ENCODE data around the gene IGHMBP2.
"Not testable (repeated sequence)": the region's sequence is repeated elsewhere in the genome, so short reads cannot be mapped to it uniquely, and the experiment has no call there.

The IGHMBP2 gene

GRCh38 chr11:68965901-68966853 is 62.5 kb downstream of the IGHMBP2 start:
- DNase-seq = no peak

GRCh38 chr11:68966894-68967780 is 63.4 kb downstream of the IGHMBP2 start:
- no peak for DNase-seq

GRCh38 chr11:68968306-68969250 is 64.9 kb downstream of the IGHMBP2 start:
- no peak for DNase-seq

DNA sequence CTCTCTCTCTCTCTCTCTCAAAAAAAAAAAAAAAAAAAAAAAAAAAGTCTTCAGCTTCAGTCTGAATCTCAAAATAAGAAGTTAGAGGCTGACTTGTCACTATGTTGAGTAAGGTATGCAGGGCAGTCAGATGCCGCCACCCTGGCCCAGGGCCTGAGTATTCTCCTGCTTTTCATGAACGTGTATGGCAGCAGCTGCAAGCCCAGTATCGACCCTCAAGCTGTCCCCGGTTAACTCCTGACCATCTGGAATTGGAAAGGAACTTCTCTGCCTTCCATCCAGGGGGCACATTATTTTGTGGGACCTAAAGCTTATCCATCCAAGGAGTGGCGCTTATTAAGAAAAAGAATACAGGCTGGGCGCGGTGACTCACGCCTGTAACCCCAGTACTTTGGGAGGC is 65.7 kb downstream of the IGHMBP2 start:
- DNase-seq = no peak

DNA sequence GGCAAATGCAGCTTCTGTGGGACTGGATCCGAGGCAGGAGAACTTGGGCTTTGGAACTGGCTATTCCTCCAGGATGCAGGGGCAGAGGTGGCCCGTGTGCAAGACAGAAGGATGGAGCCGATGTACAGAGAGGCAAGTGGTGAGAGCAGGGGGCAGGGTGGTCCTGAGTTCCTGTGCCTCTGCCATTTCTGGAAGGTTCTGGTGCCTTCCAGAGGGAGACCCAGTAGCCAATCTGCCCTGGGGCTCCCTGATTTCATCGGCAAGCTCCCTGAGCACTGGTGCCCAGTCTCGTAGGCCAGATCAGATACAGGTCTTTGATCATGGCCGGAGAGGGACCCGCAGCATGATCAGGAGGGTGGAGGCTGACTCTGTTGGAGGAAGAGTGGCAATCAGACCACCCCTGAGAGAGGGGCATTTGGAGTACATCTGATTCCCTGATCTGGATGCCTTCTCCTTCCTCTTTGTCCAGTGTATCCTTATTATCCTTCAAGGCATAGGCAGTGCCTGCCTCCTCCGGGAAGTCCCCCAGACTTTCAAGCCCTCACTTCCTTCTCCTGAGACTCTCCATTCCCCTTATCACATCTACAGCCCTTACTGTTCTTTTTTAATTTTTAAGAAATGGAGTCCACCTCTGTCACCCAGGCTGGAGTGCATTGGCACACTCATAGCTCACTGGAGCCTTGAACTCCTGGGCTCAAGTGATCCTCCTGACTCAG is 67.4 kb downstream of the IGHMBP2 start:
- DNase-seq = no peak

GRCh38 chr11:68973219-68973618 is 69.5 kb downstream of the IGHMBP2 start:
- no peak for DNase-seq

DNA sequence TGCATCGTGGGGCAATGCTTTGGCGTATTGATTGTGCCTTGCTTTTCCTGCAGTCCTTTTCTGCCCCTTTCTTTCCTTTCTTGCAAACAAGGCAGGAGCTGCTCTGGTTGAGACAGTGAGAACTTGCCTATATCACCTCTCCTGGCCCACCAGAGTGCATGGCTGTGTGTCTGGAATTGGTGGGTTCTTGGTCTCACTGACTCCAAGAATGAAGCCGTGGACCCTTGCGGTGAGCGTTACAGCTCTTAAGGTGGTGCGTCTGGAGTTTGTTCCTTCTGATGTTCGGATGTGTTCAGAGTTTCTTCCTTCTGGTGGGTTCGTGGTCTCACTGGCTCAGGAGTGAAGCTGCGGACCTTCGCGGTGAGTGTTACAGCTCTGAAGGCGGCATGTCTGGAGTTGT is 70.0 kb downstream of the IGHMBP2 start:
- not testable (repeated sequence) for DNase-seq

DNA sequence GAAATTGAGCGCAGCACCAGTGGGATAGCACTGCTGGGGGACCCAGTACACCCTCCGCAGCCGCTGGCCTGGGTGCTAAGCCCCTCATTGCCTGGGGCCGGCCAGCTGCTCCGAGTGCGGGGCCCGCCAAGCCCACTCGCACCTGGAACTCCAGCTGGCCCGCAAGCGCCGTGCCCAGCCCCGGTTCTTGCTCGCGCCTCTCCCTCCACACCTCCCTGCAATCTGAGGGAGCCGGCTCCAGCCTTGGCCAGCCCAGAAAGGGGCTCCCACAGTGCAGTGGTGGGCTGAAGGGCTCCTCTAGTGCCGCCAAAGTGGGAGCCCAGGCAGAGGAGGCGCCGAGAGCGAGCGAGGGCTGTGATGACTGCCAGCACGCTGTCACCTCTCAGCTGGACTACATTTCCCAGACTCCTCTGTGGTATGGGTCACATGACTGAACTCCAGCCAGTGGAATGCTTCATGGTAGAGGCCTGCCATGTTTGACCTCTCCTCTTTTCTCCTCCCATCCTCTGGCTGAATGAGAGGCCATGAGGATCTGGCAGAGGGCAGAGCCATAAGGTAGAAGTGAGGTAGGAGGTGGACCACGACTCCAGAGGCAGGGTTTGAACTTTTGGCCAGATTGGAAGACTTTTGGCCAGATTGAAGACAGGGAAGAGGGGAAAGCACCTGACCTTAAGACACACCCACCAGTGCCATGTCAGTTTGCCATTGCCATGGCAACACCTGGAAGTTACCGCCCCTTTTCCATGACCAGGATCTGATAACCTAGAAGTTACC is 70.9 kb downstream of the IGHMBP2 start:
- DNase-seq = no peak

GRCh38 chr11:68976095-68976494 is 72.4 kb downstream of the IGHMBP2 start:
- DNase-seq = no peak

GRCh38 chr11:68976563-68976962 is 72.9 kb downstream of the IGHMBP2 start:
- no peak for DNase-seq

DNA sequence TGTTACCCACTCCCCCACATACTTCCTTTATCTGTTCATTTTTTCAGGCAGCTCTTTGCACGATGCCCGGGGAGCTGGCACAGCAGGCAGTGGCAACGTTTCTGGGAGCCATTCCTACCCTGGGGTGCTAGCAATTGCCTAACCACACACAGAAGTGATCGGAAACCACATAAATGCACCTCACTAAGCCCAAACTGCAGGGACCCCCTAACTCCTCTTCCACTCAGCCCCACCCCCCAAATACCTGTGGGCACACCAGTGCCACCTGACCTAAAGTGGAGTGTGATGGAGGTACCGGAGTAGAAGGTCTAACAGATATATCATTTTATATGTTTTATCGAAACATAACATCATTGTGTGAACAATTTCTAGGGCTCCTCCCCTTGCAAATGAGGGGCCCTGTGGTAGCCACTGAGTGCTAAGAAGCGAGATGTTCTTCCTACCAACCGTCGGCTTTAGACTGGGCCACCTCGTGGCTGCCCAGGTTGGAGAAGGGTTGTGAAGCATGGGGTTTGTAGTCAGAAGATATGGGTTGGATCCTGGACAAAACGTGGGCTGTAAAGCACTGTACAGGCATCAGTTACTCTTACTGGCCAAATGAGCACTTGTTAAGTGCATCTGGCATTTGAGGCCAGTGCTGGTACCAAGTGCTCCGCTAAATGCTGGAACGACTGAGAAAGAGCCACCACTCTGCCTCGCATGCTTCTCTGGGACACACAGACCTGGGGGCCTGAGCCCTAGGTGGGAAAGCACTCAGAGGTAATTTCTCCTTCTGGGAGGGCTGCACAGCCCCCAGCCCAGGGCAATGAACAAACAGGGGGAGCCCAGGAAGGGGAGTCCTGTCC is 74.3 kb downstream of the IGHMBP2 start:
- no peak for DNase-seq

DNA sequence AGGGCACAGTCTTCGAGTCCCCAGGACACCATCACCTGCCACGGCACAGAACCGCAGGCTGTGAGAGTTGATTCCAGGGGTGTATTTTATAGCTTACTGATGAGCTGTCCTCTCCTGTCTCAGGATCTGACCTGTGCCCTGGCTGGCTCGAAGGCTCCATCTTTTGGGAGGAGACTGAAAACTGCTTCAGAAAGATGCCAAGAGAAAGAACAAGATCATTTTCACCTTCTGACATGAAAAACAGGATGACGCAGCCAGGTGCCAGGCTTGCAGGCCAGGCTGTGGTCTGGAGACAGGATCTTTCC is 74.9 kb downstream of the IGHMBP2 start:
- no peak for DNase-seq

GRCh38 chr11:68978931-68979594 is 75.4 kb downstream of the IGHMBP2 start:
- no peak for DNase-seq

GRCh38 chr11:68979931-68980775 is 76.5 kb downstream of the IGHMBP2 start:
- DNase-seq = no peak

GRCh38 chr11:68980776-68981065 is 77.0 kb downstream of the IGHMBP2 start, which contains the start of gene MRGPRD:
Gene MRGPRD (minus strand): TSS chr11:68980986. CDS start chr11:68980986, 0 bp downstream.
- no peak for DNase-seq

DNA sequence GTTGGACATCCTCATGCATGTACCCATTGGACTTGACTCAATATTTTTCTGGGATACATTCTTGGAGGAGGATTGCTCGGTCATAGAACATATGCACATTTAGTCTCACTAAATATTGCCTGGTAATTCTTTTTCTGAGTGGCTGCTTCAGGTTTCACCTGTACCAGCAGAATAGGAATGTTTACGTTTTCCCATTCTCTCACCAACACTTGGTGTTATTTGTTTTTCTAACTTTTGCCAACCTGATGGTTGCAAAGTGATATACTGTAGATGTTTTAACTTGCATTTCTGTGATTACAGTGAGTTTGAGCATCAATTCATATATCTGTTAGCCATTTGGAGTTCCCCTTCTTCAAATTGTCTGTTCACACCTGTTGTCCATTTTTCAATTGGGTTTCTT is 78.4 kb downstream of the IGHMBP2 start:
- DNase-seq = no peak

DNA sequence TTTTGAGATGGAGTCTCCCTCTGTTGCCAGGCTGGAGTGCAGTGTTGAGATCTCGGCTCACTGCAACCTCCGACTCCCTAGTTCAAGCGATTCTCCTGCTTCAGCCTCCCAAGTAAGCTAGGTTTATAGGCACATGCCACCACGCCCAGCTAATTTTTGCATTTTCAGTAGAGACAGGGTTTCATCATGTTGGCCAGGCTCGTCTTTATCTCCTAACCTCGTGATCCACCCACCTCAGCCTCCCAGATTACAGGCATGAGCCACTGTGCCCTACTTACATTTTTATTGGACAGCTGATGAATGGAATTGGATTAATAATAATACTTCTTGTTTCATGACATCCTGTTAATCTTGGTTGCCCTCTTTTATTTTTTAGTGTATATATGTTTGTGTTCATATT is 80.1 kb downstream of the IGHMBP2 start:
- DNase-seq = no peak

DNA sequence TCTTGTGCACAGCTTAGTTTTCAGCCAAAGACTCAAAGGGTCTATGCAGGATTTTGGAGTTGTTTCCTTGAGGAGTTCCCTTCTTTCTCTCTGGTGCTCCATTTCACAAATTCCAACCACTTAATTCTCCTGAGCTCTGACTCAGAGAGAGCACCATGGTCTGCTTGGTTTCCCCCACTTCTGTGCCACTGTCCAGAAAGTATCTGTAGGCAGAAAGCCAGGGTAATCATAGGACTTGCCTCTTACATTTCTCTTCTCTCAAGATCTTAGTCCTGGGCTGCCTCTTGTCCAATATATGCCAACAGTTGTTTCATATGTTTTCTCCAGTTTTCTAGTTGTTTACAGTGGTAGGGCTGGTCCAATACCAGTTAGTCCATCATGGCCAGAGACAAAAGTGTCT is 83.5 kb downstream of the IGHMBP2 start:
- no peak for DNase-seq

GRCh38 chr11:68988491-68988890 is 84.8 kb downstream of the IGHMBP2 start:
- DNase-seq = no peak

All from NCI-H2227 treated with DMSO at 0.1 percent for 48 hours (cell line).